T-helper 1 cell treated with Interleukin-12 subunit alpha and Interleukin-12 subunit beta and Interleukin-4 antibody, amounts not matched to agents 30 μg/mL and 1 μg/mL, for 36 hours (primary cell): ENCODE data around the gene TDP1.

Source experiments
- H3K27ac Mint-ChIP-seq: one replicate; pipeline ENCODE4 v1.8.0; 2021; ENCODE audit warnings: mild to moderate bottlenecking, mixed read lengths
- H3K27me3 Mint-ChIP-seq: one replicate; pipeline ENCODE4 v1.8.0; 2021; ENCODE audit warnings: low read depth, mixed read lengths
- H3K36me3 Mint-ChIP-seq: one replicate; pipeline ENCODE4 v1.8.0; 2021; ENCODE audit warnings: low read depth, mixed read lengths
- H3K4me1 Mint-ChIP-seq: one replicate; pipeline ENCODE4 v1.8.0; 2021; ENCODE audit warnings: low read depth, mixed read lengths
- H3K4me3 Mint-ChIP-seq: one replicate; pipeline ENCODE4 v1.8.0; 2021; ENCODE audit warnings: mild to moderate bottlenecking, moderate library complexity, mixed read lengths
- H3K9me3 Mint-ChIP-seq: one replicate; pipeline ENCODE4 v1.8.0; 2021; ENCODE audit warnings: mixed read lengths

Gene TDP1

DNA sequence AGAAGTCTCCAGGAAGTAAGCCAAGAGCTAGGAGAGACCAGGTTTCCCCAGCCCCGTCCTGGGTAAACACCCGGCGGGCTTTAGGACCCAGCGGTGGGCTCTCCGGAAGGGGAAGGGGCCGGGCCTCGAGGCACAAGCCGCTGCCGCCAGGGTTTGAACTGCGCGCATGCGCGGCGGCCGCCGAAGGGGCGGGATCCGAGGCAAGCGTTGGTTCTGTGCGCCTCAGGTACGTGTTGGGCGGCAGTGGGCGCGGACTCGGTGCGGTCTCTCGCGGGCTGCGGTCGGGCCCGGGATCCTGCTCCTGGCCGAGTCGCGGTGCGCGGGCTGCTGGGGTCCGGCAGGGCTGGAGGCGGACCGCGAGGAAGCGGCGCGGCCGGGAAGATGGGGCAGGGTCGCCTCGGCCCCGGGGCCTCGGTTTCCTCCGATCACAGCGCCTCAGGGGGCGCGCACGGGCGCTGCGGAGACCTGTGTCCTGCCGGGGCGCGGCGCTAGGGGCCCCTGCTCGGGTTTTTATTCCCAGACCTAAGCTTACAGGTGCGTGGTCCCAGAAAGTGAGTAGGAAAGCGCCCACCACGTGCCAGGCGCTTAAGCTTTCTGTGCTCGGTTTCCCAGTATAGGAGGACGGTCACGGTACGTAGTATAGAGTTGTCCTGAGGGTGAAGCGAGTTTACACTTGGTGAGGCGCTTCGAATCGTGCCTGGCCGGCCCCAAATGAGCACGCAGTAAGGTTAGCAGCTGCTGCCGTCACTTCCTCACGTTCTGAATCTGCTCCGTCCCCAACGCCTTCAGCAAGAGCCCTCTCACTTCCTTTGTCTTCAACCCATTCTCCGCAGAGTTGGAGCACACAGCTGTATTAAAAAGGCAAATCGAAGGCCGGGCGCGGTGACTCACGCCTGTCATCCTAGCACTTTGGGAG is at the start of gene TDP1:
Gene TDP1, plus strand, starts transcription at position 183 of the 916 bp plus-strand sequence. CDS start 7,188 bp downstream, outside the sequence.
- Mint-ChIP-seq H3K36me3 (peaks cover 31% of the 10 kb centered on the region), H3K9me3 (no peaks in the 10 kb centered on the region), H3K4me3 (peak within 1 kb of the TSS; percentile 97), H3K4me1 (peaks cover 60% of the 10 kb centered on the region), H3K27ac (peak within 1 kb of the TSS; percentile 98), H3K27me3 (no peaks in the 10 kb centered on the region)

GRCh38 chr14:89906000-89906399 is 49.7 kb upstream of the TDP1 start:
- H3K27ac Mint-ChIP-seq: no peak overlapping the region
- H3K4me1 Mint-ChIP-seq: peaks cover 9% of the 10 kb centered on the region
- no peaks in the 10 kb centered on the region for H3K9me3 Mint-ChIP-seq
- no peak overlapping the region for H3K4me3 Mint-ChIP-seq
- no peaks in the 10 kb centered on the region for H3K36me3 Mint-ChIP-seq
- H3K27me3 Mint-ChIP-seq: peaks cover 11% of the 10 kb centered on the region

DNA sequence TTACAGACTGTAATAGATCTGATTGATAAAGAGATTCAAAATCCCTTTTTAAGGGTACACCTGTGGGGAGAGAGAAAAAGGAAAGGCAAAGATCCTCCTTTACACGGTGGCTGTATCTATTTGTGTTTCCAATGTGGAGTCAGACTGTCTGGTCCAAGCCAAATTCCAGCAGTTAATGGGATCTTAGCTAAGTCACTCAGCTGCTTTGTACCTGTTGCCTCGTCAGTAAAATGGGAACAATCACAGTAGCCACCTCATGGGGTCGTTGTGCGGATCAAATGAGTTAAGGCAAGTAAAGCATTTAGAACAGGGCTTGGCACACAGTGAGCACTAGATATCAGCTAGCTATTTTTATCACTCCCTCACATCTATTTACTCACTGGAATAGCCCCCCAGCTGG is 48.1 kb upstream of the TDP1 start:
- peaks cover 18% of the 10 kb centered on the region for H3K27me3 Mint-ChIP-seq
- no peak overlapping the region for H3K4me3 Mint-ChIP-seq
- H3K4me1 Mint-ChIP-seq: peaks cover 9% of the 10 kb centered on the region
- no peaks in the 10 kb centered on the region for H3K9me3 Mint-ChIP-seq
- H3K36me3 Mint-ChIP-seq: no peaks in the 10 kb centered on the region
- H3K27ac Mint-ChIP-seq: no peak overlapping the region

- Mint-ChIP-seq H3K9me3 (no peaks in the 10 kb centered on the region), H3K27ac (no peak overlapping the region), H3K4me3 (no peak overlapping the region), H3K27me3 (peaks cover 23% of the 10 kb centered on the region), H3K36me3 (no peaks in the 10 kb centered on the region), H3K4me1 (peaks cover 2% of the 10 kb centered on the region)
Observed at GRCh38 chr14:89908712-89909450, 46.8 kb upstream of the TDP1 start.

- Mint-ChIP-seq H3K4me1 (peaks cover 2% of the 10 kb centered on the region), H3K4me3 (no peak overlapping the region), H3K27ac (no peak overlapping the region), H3K36me3 (no peaks in the 10 kb centered on the region), H3K27me3 (peaks cover 23% of the 10 kb centered on the region), H3K9me3 (no peaks in the 10 kb centered on the region)
Observed at GRCh38 chr14:89909586-89909985, 46.1 kb upstream of the TDP1 start.

- Mint-ChIP-seq H3K9me3 (no peaks in the 10 kb centered on the region), H3K4me3 (no peak overlapping the region), H3K27me3 (peaks cover 19% of the 10 kb centered on the region), H3K4me1 (peaks cover 4% of the 10 kb centered on the region), H3K27ac (no peak overlapping the region), H3K36me3 (no peaks in the 10 kb centered on the region)
Observed at GRCh38 chr14:89910691-89911009, 45.1 kb upstream of the TDP1 start.

DNA sequence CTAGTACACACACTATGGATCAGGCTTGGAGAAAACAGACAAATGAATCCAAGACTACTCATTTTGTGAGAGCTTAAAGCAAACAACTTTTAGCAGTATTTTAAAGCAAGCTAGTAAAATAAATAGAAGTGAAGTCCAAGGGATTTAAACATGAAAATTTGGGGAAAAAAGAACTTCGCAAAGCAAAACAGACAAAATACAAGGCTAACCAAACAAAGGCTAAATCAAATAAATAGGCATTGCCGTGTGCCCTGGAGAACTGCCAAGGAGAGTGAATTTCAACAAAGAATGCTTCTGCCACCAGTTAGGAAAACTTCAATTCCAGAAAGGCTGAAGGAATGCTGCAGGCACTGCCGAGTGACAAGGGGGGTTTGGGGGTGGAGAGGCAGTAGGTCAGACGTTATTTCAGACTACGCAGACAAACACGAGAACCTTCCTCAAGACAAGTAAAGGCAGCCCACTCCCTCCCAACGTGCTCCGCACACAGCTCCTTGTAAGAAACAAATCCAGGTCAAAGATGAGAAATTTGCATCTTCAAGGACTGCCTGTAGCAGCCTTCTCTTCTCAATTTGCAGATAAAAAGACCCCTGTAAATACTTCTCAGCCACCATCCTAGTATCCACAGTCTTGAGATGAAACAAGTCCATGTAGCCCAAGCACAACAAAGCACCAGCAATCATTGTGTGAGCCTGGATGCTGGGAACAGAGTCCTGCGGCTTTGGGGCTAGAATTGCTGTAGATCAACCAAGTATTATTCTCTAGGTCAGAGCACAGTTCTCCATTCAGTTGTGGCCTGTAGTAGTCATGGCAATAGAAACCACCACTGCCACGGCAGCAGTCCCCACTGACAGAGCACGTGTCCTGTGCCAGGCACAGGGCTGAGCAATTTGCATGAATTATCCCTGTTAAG is 44.5 kb upstream of the TDP1 start:
- H3K27ac Mint-ChIP-seq: no peak overlapping the region
- no peaks in the 10 kb centered on the region for H3K36me3 Mint-ChIP-seq
- no peak overlapping the region for H3K4me3 Mint-ChIP-seq
- peaks cover 3% of the 10 kb centered on the region for H3K4me1 Mint-ChIP-seq
- H3K27me3 Mint-ChIP-seq: peaks cover 18% of the 10 kb centered on the region
- no peaks in the 10 kb centered on the region for H3K9me3 Mint-ChIP-seq

DNA sequence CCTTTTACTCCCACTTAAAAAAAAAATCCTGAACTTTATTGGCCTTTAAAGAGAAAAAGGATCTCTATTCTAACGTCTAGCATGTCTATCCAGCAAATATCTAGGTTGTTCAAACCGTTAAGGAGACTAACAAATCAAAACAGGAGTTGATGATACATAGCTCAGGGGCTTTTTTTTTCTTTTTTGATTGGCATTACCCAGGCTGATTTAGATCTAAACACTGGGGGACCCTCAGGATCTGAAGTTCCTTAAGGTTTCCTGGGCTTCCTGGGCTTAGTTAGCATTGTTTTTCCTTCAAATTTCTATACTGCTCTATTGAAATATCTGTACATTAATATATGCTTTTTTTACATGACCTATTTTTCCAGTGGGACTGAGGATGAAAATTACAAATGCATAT is 43.5 kb upstream of the TDP1 start:
- no peaks in the 10 kb centered on the region for H3K9me3 Mint-ChIP-seq
- H3K4me1 Mint-ChIP-seq: peaks cover 3% of the 10 kb centered on the region
- no peak overlapping the region for H3K4me3 Mint-ChIP-seq
- H3K36me3 Mint-ChIP-seq: no peaks in the 10 kb centered on the region
- H3K27ac Mint-ChIP-seq: no peak overlapping the region
- peaks cover 18% of the 10 kb centered on the region for H3K27me3 Mint-ChIP-seq

- Mint-ChIP-seq H3K27ac (no peak overlapping the region), H3K4me1 (peaks cover 3% of the 10 kb centered on the region), H3K36me3 (no peaks in the 10 kb centered on the region), H3K9me3 (no peaks in the 10 kb centered on the region), H3K4me3 (no peak overlapping the region), H3K27me3 (peaks cover 18% of the 10 kb centered on the region)
Observed at GRCh38 chr14:89912667-89913211, 43.0 kb upstream of the TDP1 start.

DNA sequence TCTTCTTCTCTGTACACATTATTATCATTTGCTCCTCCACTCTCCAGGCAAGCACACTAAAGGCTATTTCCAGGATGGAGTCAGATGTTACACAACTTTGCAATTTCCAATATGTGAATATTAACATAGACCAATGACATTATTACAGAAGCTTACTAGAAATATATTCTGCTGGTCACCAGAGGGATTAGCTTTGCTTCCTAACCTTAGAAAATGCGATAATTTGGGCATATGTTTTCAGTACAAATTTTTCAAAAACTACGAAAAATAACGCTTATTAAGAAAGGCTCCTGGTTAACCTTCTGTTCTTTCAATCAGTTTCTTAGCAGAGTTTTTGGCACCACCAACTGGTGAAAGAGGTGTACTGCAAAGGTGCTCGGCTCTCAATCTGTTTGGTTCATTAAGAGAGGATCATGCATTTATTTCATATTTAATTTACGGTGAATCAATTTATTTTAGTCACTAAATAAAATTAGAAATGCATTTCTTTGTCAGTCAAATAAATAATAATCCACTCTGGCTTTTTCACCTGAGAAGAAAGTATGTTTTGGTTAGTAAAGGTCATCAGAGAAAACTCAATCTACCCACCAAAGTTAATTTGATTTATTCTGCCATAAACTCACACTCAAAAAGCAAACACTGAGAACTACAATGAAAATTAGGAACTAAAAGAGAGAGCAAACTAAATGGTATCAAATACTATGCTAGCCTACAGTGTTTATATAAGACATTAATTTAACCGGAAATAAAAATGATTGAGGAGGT is 40.4 kb upstream of the TDP1 start:
- H3K27me3 Mint-ChIP-seq: peaks cover 18% of the 10 kb centered on the region
- no peak overlapping the region for H3K27ac Mint-ChIP-seq
- peaks cover 3% of the 10 kb centered on the region for H3K4me1 Mint-ChIP-seq
- H3K36me3 Mint-ChIP-seq: no peaks in the 10 kb centered on the region
- H3K9me3 Mint-ChIP-seq: no peaks in the 10 kb centered on the region
- no peak overlapping the region for H3K4me3 Mint-ChIP-seq

GRCh38 chr14:89918721-89919120 is 37.0 kb upstream of the TDP1 start:
- Mint-ChIP-seq H3K27ac (no peak overlapping the region), H3K4me3 (no peak overlapping the region), H3K36me3 (no peaks in the 10 kb centered on the region), H3K9me3 (no peaks in the 10 kb centered on the region), H3K4me1 (peaks cover 3% of the 10 kb centered on the region), H3K27me3 (peaks cover 3% of the 10 kb centered on the region)

DNA sequence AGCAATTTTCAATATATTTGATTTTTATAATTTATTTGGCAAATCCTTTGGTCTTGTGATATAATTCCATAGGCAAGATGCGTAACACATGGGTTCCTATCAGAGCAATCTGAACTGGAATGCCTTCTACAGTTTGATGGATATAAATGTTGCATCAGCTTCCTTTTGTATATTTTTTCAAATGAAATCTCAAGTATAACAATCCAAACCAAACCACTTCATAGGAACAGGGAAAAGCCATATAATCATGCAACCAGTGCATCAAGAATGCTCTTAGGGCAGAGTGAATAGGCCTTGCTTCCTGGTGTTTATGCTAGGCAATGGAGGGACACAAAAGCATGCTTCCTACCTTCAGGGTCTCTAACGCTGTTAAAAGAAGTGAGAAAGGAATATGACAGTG is 35.7 kb upstream of the TDP1 start:
- H3K36me3 Mint-ChIP-seq: peaks cover 3% of the 10 kb centered on the region
- peaks cover 2% of the 10 kb centered on the region for H3K4me1 Mint-ChIP-seq
- peaks cover 2% of the 10 kb centered on the region for H3K27me3 Mint-ChIP-seq
- H3K9me3 Mint-ChIP-seq: no peaks in the 10 kb centered on the region
- no peak overlapping the region for H3K27ac Mint-ChIP-seq
- H3K4me3 Mint-ChIP-seq: no peak overlapping the region

DNA sequence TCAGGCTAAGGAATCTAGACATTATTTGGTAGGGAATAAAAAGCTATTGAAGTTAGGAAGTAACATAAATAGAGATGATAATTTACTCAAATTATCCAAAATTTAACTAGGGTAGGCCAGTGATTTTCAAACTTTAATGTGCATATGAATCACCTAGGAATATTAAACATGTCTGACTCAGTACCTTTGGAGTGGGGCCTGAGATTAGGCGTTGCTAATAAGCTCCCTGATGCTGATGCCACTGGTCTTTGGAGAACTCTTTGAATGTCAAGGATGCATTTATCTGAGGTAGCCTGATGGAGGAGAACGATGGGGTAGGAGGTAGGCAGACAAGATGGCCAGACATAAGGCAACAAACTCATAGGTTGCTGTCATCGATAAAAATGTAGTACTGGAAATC is 34.4 kb upstream of the TDP1 start:
- Mint-ChIP-seq H3K27me3 (no peaks in the 10 kb centered on the region), H3K9me3 (no peaks in the 10 kb centered on the region), H3K27ac (no peak overlapping the region), H3K4me3 (no peak overlapping the region), H3K4me1 (no peaks in the 10 kb centered on the region), H3K36me3 (peaks cover 3% of the 10 kb centered on the region)
